Activated CD4-positive, alpha-beta T cell treated with anti-CD3 and anti-CD28 coated beads for 48 hours (primary cell): ENCODE results near the gene IGF1R.

ENCODE experiments used
- DNase-seq: peaks from one replicate; pipeline ENCODE4 v3.0.0-alpha.2; 2020

IGF1R gene

DNA sequence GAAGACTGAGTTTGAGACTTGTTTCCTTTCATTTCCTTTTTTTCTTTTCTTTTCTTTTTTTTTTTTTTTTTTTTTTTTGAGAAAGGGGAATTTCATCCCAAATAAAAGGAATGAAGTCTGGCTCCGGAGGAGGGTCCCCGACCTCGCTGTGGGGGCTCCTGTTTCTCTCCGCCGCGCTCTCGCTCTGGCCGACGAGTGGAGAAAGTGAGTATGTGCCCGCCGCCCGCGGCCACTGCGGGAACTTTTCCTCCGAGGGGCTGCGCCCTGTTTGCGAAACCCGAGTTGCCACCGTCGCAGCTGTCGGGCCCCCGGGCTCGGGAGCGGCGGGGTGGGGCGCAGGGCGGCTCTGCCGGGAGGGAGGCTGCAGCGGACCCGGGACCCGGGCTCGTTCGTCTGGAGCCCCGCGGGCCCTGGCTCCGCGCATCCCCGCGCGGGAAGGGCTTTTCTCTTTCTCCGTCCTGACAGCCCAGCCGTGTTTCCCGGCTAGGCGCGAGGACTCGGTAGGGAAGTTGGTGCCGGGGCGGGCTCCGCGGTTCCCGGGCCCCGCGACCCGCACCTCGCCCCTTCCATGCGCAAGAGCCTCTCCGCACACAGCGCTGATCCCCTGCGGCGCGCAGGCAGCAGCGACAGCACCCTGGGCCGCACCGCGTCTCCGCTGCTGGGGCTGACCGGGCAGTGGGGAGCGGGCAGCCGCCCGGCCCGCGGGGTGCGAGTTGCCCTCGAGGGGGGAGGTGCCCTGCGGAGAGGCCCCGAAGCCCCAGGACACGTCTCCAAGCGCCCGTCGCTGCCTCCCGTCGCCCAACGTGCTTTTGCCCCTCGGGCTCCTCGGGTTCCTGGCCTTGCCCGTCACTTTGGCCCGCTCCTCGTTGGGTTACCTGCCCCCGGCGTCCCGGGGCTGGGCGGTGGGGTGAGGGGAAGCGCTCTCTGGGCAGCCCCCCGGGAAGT, 1.4 kb downstream of the IGF1R start:
- peak; percentile 68 for DNase-seq

GRCh38 chr15:98650417-98651035, 2.2 kb downstream of the IGF1R start:
- DNase-seq: peak; percentile 58

DNA sequence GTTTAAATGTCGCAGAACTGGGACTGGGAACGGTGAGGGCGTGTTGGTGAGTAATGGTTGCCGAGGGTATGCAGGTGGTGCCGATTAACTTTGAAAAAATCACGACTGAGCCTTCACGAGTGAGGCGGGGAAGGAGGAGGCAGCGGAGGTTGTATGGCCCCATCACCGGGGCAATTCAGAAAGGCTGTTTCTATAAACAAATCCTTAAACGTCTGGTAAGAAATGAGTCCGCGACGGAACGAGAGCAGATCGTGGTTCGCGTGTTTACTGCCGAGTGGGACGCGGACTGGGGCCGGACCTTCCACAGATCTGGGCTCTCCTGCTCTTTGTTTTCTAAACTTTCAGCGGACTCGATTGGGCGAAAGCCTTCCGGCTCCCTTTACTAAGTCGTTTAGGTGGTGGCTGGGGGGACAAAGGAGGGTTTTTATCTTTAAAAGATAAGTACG, 2.7 kb downstream of the IGF1R start:
- DNase-seq: peak; percentile 39

- DNase-seq: no peak
These were observed 3.4 kb downstream of the IGF1R start for GRCh38 chr15:98651581-98652220.

- no peak for DNase-seq
These were observed 5.3 kb downstream of the IGF1R start for GRCh38 chr15:98653686-98654085.

- no peak for DNase-seq
These were observed 6.5 kb downstream of the IGF1R start for GRCh38 chr15:98654790-98655360.

- DNase-seq: no peak
These were observed 7.4 kb downstream of the IGF1R start for GRCh38 chr15:98655732-98656131.

GRCh38 chr15:98657721-98658120, 9.4 kb downstream of the IGF1R start:
- DNase-seq: no peak

DNA sequence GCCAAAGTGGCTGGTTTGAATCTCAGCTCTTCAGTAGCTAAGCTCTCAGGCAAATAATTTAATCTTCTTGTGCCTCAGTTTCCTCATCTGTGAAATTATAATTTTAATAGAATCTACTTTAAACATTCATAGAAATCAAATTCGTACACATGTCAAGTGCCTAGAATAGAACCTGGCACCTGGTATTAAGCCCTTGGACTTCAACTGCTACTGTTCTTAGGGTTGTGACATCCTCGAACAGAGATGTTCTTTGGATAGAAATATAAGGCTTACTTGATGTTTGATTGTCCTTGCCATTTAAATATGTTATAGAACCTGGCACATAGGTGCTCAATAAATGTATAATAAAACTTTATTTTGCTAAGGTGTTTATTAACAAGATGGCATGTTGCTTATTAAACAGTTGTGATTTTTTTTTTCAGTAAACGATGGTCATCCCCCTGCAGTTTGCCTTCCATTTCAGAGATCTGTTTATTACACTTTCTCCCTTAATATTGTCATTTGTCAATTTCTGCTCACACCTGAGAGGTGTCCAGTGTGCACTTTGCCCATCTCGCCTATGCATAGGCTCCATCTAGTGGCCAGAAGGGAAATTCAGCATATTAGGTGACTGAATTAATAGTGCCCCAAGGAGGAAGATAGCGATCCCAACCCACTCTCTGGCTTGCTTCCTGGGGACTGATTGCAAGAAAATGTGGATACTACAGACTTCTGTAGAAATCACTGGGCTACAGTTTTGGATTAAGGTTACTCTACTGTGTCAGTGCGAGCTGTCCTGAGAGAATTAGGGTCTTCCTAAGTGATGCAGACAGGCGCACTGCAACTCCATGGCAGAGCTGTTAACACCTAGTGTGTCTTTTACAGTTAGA, 10.7 kb downstream of the IGF1R start:
- peak; percentile 18 for DNase-seq

- no peak for DNase-seq
These were observed 11.7 kb downstream of the IGF1R start for GRCh38 chr15:98660055-98660454.

DNA sequence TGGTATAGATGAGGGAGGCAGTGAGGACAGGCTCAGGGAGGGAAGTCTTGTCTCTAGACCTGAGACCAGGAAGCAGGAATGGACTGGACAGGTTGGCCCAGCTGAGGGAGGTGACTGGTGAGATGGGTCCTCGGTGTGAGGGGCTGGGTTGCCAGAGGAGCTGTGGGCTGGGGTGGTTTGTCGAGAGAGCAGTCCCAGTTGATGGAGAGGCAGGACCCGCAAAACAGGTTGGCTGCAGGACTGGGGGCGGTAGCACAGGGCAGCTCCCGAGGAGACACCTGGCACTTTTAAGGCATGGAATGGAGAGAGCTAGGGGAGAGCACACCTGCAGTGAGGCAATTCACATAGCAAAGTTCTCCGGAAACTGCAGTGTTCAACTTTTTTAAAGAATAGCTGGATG, 14.7 kb downstream of the IGF1R start:
- DNase-seq: no peak

DNA sequence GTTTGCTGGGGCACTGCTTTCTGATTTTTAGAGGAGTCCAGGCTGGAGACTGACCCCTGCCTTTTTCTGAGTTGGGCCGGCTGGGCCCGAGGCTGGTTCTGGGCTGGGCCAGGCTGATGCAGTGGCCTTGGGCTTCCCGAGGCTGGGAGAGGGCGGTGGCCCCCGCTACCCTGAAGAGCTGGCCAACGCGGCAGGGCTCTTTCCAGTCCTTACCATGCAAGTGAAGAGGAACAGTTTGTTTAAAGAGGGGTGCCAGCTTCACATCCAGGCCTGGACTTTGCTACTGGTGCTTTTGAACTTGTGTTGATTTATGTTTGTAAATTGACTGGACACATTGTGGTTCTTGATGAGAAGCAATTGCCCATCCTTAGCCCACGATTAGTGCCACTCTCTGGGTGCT, 15.3 kb downstream of the IGF1R start:
- DNase-seq: no peak

DNA sequence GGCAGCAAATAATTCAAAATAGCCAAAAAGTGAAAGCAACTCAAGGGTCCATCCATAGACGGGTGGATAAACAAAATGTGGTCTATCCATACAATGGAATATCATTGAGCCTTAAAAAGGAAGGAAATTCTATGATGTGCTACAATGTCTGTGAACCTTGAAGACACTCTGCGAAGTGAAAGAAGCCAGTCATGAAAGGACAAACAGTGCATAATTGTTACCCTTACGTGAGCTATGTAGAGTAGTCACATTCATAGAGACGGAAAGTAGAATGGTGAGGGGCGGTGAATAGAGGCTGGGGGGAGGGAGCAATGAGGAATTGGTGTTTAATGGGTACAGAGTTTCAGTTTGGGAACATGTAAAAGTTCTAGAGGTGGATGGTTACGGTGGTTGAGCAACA, 18.1 kb downstream of the IGF1R start:
- DNase-seq: no peak

- DNase-seq: no peak
These were observed 18.5 kb downstream of the IGF1R start for GRCh38 chr15:98666841-98667240.

DNA sequence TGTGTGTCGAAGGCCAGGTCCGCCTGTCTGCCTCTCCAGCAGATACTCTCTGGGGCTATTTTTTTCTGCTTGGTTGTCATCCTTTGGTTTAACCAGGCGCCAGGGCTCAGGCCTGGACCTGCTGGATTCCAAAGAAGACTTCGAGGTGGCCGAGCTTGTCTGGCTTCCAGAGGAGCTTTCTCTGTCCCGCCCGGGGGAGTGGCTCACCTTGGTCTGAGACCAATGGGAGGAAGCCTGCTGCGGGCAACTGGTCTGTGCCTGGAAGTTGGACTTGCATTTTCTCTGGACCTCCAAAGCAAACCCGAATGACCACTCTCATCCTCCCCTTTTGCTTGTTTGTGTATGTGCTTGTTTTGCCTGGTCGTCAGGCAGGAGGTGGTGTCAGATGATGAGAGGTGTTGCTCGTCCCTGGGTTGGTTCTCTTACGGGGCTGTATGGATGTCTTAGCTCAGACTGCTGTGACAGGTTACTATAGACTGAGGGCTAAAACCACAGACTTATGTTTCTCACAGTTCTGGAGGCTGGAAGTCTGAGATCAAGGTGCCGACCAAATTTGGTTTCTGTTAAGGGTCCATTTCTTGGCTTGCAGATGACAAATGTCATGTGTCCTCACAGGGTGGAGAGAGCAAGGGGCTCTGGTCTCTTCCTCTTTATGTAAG, 19.3 kb downstream of the IGF1R start:
- DNase-seq: no peak

DNA sequence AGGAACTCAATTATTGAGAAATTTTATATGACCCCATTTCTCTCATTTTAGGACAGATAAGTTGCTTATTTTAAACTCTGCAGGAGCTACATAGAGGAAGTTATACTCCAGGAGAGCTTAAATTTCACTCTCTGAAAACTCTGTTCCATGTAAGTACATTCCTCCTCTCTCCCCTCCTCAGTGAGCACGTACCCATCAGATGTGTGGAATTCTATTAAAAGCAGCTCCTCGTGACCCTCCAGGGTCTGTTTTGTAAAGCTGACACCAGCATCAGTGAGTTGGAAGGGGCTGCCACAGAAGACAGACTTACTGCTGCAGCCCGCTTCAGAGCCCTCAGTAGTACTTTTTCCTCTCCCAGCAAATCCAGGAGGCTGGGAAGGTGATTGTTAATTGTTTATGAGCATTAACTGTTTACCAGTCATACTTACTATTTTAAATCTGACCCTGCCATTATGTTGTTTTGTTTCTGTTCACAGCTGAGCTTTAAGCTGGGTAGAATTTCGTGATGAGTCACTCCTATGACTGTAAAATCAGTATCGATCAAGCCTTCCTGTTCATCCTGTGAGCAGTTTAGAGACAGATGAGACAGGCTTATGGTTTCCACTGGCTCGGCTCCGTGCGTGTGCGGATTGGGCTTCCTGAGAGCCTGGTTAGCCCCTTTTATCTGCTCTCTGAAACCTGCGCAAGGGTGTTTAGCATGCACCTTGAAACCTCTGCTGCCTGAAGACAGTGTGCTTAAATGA, 20.4 kb downstream of the IGF1R start:
- peak; percentile 78 for DNase-seq

DNA sequence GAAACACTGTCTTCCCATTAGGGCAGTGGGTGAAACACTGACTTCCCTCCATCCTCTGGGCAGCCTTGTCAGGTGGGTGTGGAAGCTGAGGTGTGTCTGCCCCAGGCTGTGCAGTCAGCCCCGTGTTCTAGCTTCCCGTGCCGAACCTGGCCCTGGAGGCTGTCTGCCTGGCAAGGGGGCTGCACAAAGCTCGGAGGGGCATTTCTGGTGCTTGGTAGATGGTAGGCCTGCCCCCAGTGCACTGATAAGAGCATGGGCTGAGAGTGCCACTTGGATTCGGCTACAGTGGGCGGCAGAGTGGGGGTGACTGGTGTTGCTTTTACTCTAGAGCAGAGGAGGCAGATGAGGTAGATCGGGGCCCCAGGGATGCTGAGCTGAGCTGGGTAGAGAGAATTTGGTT, 21.3 kb downstream of the IGF1R start:
- DNase-seq: peak; percentile 23

DNA sequence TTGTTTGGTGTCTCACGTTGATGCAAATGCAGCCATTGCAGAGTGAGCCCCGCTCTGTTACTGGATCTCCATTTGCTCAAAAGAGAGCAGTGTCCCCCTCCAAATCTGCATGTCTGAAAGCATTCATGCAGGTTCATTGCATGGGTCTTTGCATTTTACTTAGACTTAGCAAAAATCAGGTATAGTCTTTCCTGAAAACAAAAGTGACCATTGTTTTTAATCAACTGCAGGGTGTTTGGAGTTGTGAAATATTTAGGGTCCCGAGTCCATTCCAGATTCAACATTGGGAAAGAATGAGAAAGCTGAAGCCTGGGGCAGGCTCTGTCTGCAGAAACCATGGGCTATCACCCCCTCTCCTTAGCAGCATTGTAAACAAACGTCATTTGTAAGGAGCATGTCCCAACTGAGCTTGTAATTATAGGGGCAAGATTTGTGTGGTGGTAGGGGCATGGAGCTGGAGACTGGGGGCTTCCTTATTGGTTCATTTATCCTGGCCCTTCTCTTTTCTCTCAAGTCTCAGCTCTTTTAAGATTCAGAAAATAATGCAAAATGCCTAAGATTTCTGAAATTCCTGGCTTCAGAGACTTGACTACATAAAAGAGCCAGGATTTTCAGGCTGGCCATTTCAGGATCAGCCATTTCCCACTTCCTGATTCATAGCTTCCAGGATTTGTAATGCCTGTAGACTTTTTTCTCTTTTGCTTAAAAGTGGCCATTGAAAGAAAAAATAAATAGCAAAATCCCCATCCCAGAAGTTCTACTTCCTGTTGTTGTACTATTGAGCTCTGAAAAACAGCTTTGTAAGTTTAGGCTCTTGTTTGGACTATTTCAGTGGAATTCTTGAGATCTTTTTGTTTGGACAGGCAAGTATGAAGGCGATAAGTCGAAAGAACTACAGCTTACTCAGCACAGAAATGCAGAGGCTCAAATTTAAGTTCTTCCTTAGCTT, 23.0 kb downstream of the IGF1R start:
- no peak for DNase-seq

GRCh38 chr15:98673133-98673532, 24.8 kb downstream of the IGF1R start:
- DNase-seq: no peak

- DNase-seq: no peak
These were observed 26.0 kb downstream of the IGF1R start for GRCh38 chr15:98674336-98674735.
